Spleen (tissue), 11 donors: ENCODE measurements around the gene CACNA1D. TPM values are rescaled to one million over a fixed set of nuclear protein-coding genes. Genes with fewer than 3 reads are reported as not detected.

Experiments
- DNase-seq: peaks from one replicate; pipeline ENCODE4 v3.0.0-alpha.2; 2020
- H3K27ac ChIP-seq, 8 donors: fragments of 200-600 bp; sonication (generic) in 7 of 8; 1 replicate in 4 of 8; 2 replicates in 4 of 8; pipeline versions ENCODE4 v1.5.0 to v1.8.0; 2016 to 2021; ENCODE audit warnings: inconsistent platforms in 4 of 8, mild to moderate bottlenecking in 4 of 8, moderate library complexity in 1 of 8
- H3K27me3 ChIP-seq, 7 donors: fragments of 200-600 bp; sonication (generic) in 6 of 7; replicated peaks in 1 of 7; 1 replicate in 4 of 7; 2 replicates in 3 of 7; pipeline versions ENCODE4 v1.5.0 to v1.8.0; 2016 to 2021; ENCODE audit warnings: inconsistent platforms in 3 of 7, mild to moderate bottlenecking in 1 of 7
- H3K36me3 ChIP-seq, 6 donors: fragments of 200-600 bp; sonication (generic) in 5 of 6; 1 replicate in 4 of 6; 2 replicates in 2 of 6; pipeline versions ENCODE4 v1.5.0 to v1.8.0; 2016 to 2021; ENCODE audit warnings: inconsistent platforms in 2 of 6
- H3K4me1 ChIP-seq, 6 donors: fragments of 200-600 bp; sonication (generic) in 5 of 6; 1 replicate in 3 of 6; 2 replicates in 3 of 6; pipeline versions ENCODE4 v1.5.0 to v1.8.0; 2016 to 2021; ENCODE audit warnings: inconsistent platforms in 3 of 6
- H3K4me3 ChIP-seq, 8 donors: fragments of 200-600 bp; sonication (generic) in 7 of 8; 1 replicate in 4 of 8; 2 replicates in 4 of 8; pipeline versions ENCODE4 v1.5.0 to v1.8.0; 2016 to 2021; ENCODE audit warnings: inconsistent platforms in 4 of 8, mild to moderate bottlenecking in 4 of 8, moderate library complexity in 2 of 8
- H3K9me3 ChIP-seq, 8 donors: fragments of 200-600 bp; sonication (generic) in 7 of 8; 1 replicate in 4 of 8; 2 replicates in 4 of 8; pipeline versions ENCODE4 v1.5.0 to v1.8.0; 2016 to 2021; ENCODE audit warnings: inconsistent platforms in 4 of 8
- CTCF ChIP-seq, 11 experiments: fragments of 200-600 bp in 7 of 11; fragments of 450-650 bp in 4 of 11; sonication (generic) in 4 of 11; IDR thresholded peaks in 8 of 11; conservative IDR thresholded peaks in 3 of 11; 1 replicate in 7 of 11; 2 replicates in 4 of 11; pipeline versions ENCODE4 v1.4.0 to v1.8.0; 2016 to 2021; ENCODE audit warnings: antibody characterized with exemption in 11 of 11, inconsistent platforms in 4 of 11, mild to moderate bottlenecking in 1 of 11
- POLR2A ChIP-seq, 3 donors: fragments of 450-650 bp; IDR thresholded peaks; one replicate each; pipeline ENCODE4 v1.5.1; 2017; ENCODE audit warnings: antibody characterized with exemption in 3 of 3, mild to moderate bottlenecking in 1 of 3
- POLR2AphosphoS5 ChIP-seq, 3 donors: sonication (generic); formaldehyde crosslinking; IDR thresholded peaks; one replicate each; pipeline ENCODE4 v1.5.1; 2017; ENCODE audit warnings: antibody characterized with exemption in 3 of 3
- WGBS, 5 donors: extraction: QIAGEN DNeasy Blood & Tissue Kit in 3 of 5; methylation state at CpG; one replicate each; pipeline versions ENCODE4 v1.1.5 to v1.1.7; 2013 to 2018; 5-methylcytosine and 5-hydroxymethylcytosine counted together
- intact Hi-C: fragments of 100-400 bp; cut with DNase I; formaldehyde crosslinking; loops from one replicate; pipeline ENCODE4 v1.15.0; 2023; ENCODE audit warnings: low total_unique reads
- polyA plus RNA-seq, 3 donors: library from polyadenylated mRNA; stranded (reverse); fragments of 200-250 nt; gene quantifications; one replicate each; pipeline ENCODE4 v1.2.1, GENCODE V29; 2013
- total RNA-seq, 7 donors: library from RNA; depleted of rRNA in 3 of 7; stranded (reverse); fragments of >200 nt in 3 of 7; fragmentation: NEBNext Ultra II Directional in 4 of 7; extraction: Animal tissue kit (Norgen Biotek cat#: 25700) in 4 of 7; gene quantifications; one replicate each; pipeline versions ENCODE4 v1.1.0 to v1.2.1, GENCODE V29; 2016 to 2021
- donor health status: healthy with polysubstance abuse.
- donor health status: DM: no; HTN: no; CAD: no; lungs with moderate emphysema.
- donor health status: DM: no; HTN: no; CAD: no.
- donor health status: Bipolar disorder and iron deficiency.
- donor health status: healthy.
- donor health status: DM: no; HTN: no; CAD: no.
- donor health status: DM: yes; HTN: yes; CAD: no.

CACNA1D gene
- total and polyA plus RNA-seq, 10 donors: 0.55 to 89.3 (median 19.1) TPM

GRCh38 chr3:53815651-53816050 lies 321.2 kb downstream of the CACNA1D start:
- Histone ChIP-seq H3K9me3 (no peaks in the 10 kb centered on the region), H3K4me1 (no peaks in the 10 kb centered on the region), H3K27me3 (peaks cover 0 to 27% (median 0%) of the 10 kb centered on the region in 7 donors), H3K27ac (no peak overlapping the region), H3K36me3 (peaks cover 0 to 69% (median 0%) of the 10 kb centered on the region in 6 donors), H3K4me3 (no peak overlapping the region)
- WGBS, 5 donors: 93 to 95% (median 94%) methylated on average over 7 of the region's 7 CpGs
- intact Hi-C loops: no loop called here
- TF ChIP-seq POLR2AphosphoS5 (IDR thresholded peaks at IDR 0.05) (no peak), CTCF (IDR thresholded peaks at IDR 0.05 in 8 of 11, conservative IDR thresholded peaks at IDR 0.05 in 3 of 11) (no peak), POLR2A (IDR thresholded peaks at IDR 0.05) (no peak)
- DNase-seq: no peak

- no peaks in the 10 kb centered on the region for H3K4me1 ChIP-seq
- no peak overlapping the region for H3K4me3 ChIP-seq
- H3K27ac ChIP-seq: no peak overlapping the region
- no peak for DNase-seq
- WGBS, 5 donors: 73 to 81% (median 77%) methylated on average over 4 of the region's 4 CpGs
- H3K9me3 ChIP-seq: no peaks in the 10 kb centered on the region
- peaks cover 0 to 31% (median 0%) of the 10 kb centered on the region in 7 donors for H3K27me3 ChIP-seq
- peaks cover 0 to 64% (median 0%) of the 10 kb centered on the region in 6 donors for H3K36me3 ChIP-seq
- intact Hi-C loops: no loop called here
- no peak for TF ChIP-seq POLR2A (IDR thresholded peaks at IDR 0.05)
- TF ChIP-seq POLR2AphosphoS5 (IDR thresholded peaks at IDR 0.05): no peak
- no peak for TF ChIP-seq CTCF (IDR thresholded peaks at IDR 0.05 in 8 of 11, conservative IDR thresholded peaks at IDR 0.05 in 3 of 11)
Observed at GRCh38 chr3:53816425-53816824, 322.0 kb downstream of the CACNA1D start.

GRCh38 chr3:53817211-53817610 lies 322.8 kb downstream of the CACNA1D start:
- DNase-seq: no peak
- no peak for TF ChIP-seq CTCF (IDR thresholded peaks at IDR 0.05 in 8 of 11, conservative IDR thresholded peaks at IDR 0.05 in 3 of 11)
- no peak for TF ChIP-seq POLR2A (IDR thresholded peaks at IDR 0.05)
- no peak for TF ChIP-seq POLR2AphosphoS5 (IDR thresholded peaks at IDR 0.05)
- H3K9me3 ChIP-seq: no peaks in the 10 kb centered on the region
- peaks cover 0 to 59% (median 0%) of the 10 kb centered on the region in 6 donors for H3K36me3 ChIP-seq
- no peaks in the 10 kb centered on the region for H3K4me1 ChIP-seq
- WGBS, 5 donors: 75 to 83% (median 82%) methylated on average over 6 of the region's 6 CpGs
- H3K27ac ChIP-seq: no peak overlapping the region
- H3K27me3 ChIP-seq: peaks cover 0 to 31% (median 0%) of the 10 kb centered on the region in 7 donors
- intact Hi-C loops: no loop called here
- no peak overlapping the region for H3K4me3 ChIP-seq

GRCh38 chr3:53817809-53818208 lies 323.4 kb downstream of the CACNA1D start:
- 65 to 82% (median 68%) methylated on average over 14 to 17 of the region's 17 CpGs for WGBS, 5 donors
- Histone ChIP-seq H3K9me3 (no peaks in the 10 kb centered on the region), H3K27ac (no peak overlapping the region), H3K36me3 (peaks cover 0 to 59% (median 0%) of the 10 kb centered on the region in 6 donors), H3K4me1 (no peaks in the 10 kb centered on the region), H3K27me3 (peaks cover 0 to 31% (median 0%) of the 10 kb centered on the region in 7 donors), H3K4me3 (no peak overlapping the region)
- intact Hi-C loops: no loop called here
- no peak for TF ChIP-seq POLR2AphosphoS5 (IDR thresholded peaks at IDR 0.05)
- TF ChIP-seq POLR2A (IDR thresholded peaks at IDR 0.05): no peak
- no peak for TF ChIP-seq CTCF (IDR thresholded peaks at IDR 0.05 in 8 of 11, conservative IDR thresholded peaks at IDR 0.05 in 3 of 11)
- no peak for DNase-seq
